Measurements from ENCODE around the gene ACSL3. TPM values are rescaled to one million over a fixed set of nuclear protein-coding genes. Genes with fewer than 3 reads are reported as not detected.

ACSL3 gene
- total and polyA plus RNA-seq, 2 experiments from 2014 or later: 48.6 to 61.5 TPM

GRCh38 chr2:222927600-222927999, 66.8 kb downstream of the ACSL3 start:
- no peak overlapping the region for H3K4me3 ChIP-seq
- WGBS, 2 experiments (ENCODE audit: low coverage in 1 of 2, low lambda C conversion rate in 2 of 2, missing lambda C conversion rate in 2 of 2): 81 to 88% methylated on average over 5 of the region's 5 CpGs
- no peaks in the 10 kb centered on the region for H3K4me1 ChIP-seq (ENCODE audit: insufficient read depth)
- TF ChIP-seq EZH2phosphoT487 (IDR thresholded peaks at IDR 0.05; ENCODE audit: insufficient read depth, low read depth): no peak
- TF ChIP-seq EZH2 (IDR thresholded peaks at IDR 0.05; ENCODE audit: insufficient read depth, poor library complexity, severe bottlenecking): no peak
- no peak overlapping the region for H2AFZ ChIP-seq
- H3K79me2 ChIP-seq (ENCODE audit: insufficient read depth): no peaks in the 10 kb centered on the region
- in situ Hi-C loops (cut with MboI): no loop called here
- H3K36me3 ChIP-seq (ENCODE audit: low read depth): peaks cover 24% of the 10 kb centered on the region; the same call in 1 of the 2 replicates
- no peaks in the 10 kb centered on the region for H3K9me2 ChIP-seq (ENCODE audit: insufficient read depth)
- H3F3A ChIP-seq (ENCODE audit: insufficient read depth): no peaks in the 10 kb centered on the region
- H4K20me1 ChIP-seq (ENCODE audit: insufficient read depth): no peaks in the 10 kb centered on the region
- H3K4me2 ChIP-seq (ENCODE audit: unreplicated experiment): no peak overlapping the region
- no peak overlapping the region for H3K9ac ChIP-seq
- H3K9me3 ChIP-seq (ENCODE audit: low read depth): no peaks in the 10 kb centered on the region
- no peaks in the 10 kb centered on the region for H3K27me3 ChIP-seq (replicated peaks; ENCODE audit: insufficient read depth)
- H3K27ac ChIP-seq: no peak overlapping the region
- DNase-seq: no peak

- Histone ChIP-seq H4K20me1 (ENCODE audit: insufficient read depth) (no peaks in the 10 kb centered on the region), H2AFZ (no peak overlapping the region), H3K36me3 (ENCODE audit: low read depth) (peaks cover 24% of the 10 kb centered on the region; the same call in 1 of the 2 replicates), H3K79me2 (ENCODE audit: insufficient read depth) (no peaks in the 10 kb centered on the region), H3K9ac (no peak overlapping the region), H3F3A (ENCODE audit: insufficient read depth) (no peaks in the 10 kb centered on the region), H3K4me1 (ENCODE audit: insufficient read depth) (no peaks in the 10 kb centered on the region), H3K4me2 (ENCODE audit: unreplicated experiment) (no peak overlapping the region), H3K27ac (no peak overlapping the region), H3K9me3 (ENCODE audit: low read depth) (no peaks in the 10 kb centered on the region), H3K9me2 (ENCODE audit: insufficient read depth) (no peaks in the 10 kb centered on the region), H3K4me3 (no peak overlapping the region), H3K27me3 (replicated peaks; ENCODE audit: insufficient read depth) (no peaks in the 10 kb centered on the region)
- DNase-seq: no peak
- 97 to 98% methylated on average over 6 of the region's 6 CpGs for WGBS, 2 experiments (ENCODE audit: low coverage in 1 of 2, low lambda C conversion rate in 2 of 2, missing lambda C conversion rate in 2 of 2)
- TF ChIP-seq EZH2phosphoT487 (IDR thresholded peaks at IDR 0.05; ENCODE audit: insufficient read depth, low read depth) (no peak), EZH2 (IDR thresholded peaks at IDR 0.05; ENCODE audit: insufficient read depth, poor library complexity, severe bottlenecking) (no peak)
- in situ Hi-C loops (cut with MboI): no loop called here
Observed at GRCh38 chr2:222928335-222928734, 67.5 kb downstream of the ACSL3 start.

- no peak for DNase-seq
- Histone ChIP-seq H3F3A (ENCODE audit: insufficient read depth) (0 out of 2 replicates have a peak, but pooled peaks cover 3% of the 10 kb centered on the region), H3K4me1 (ENCODE audit: insufficient read depth) (no peaks in the 10 kb centered on the region), H3K27ac (no peak overlapping the region), H3K9me2 (ENCODE audit: insufficient read depth) (no peaks in the 10 kb centered on the region), H3K9ac (no peak overlapping the region), H3K79me2 (ENCODE audit: insufficient read depth) (no peaks in the 10 kb centered on the region), H3K4me2 (ENCODE audit: unreplicated experiment) (no peak overlapping the region), H2AFZ (no peak overlapping the region), H3K36me3 (ENCODE audit: low read depth) (peaks cover 42% of the 10 kb centered on the region), H3K4me3 (no peak overlapping the region), H3K9me3 (ENCODE audit: low read depth) (no peaks in the 10 kb centered on the region), H3K27me3 (replicated peaks; ENCODE audit: insufficient read depth) (no peaks in the 10 kb centered on the region), H4K20me1 (ENCODE audit: insufficient read depth) (no peaks in the 10 kb centered on the region)
- TF ChIP-seq EZH2 (IDR thresholded peaks at IDR 0.05; ENCODE audit: insufficient read depth, poor library complexity, severe bottlenecking) (no peak), EZH2phosphoT487 (IDR thresholded peaks at IDR 0.05; ENCODE audit: insufficient read depth, low read depth) (no peak)
- WGBS, 2 experiments (ENCODE audit: low coverage in 1 of 2, low lambda C conversion rate in 2 of 2, missing lambda C conversion rate in 2 of 2): 96 to 98% methylated on average over 2 of the region's 2 CpGs
- in situ Hi-C loops (cut with MboI): no loop called here
Observed at GRCh38 chr2:222930862-222931261, 70.0 kb downstream of the ACSL3 start.

GRCh38 chr2:222931659-222932058, 70.8 kb downstream of the ACSL3 start:
- Histone ChIP-seq H3K4me1 (ENCODE audit: insufficient read depth) (no peaks in the 10 kb centered on the region), H3K4me2 (ENCODE audit: unreplicated experiment) (no peak overlapping the region), H3K27me3 (replicated peaks; ENCODE audit: insufficient read depth) (no peaks in the 10 kb centered on the region), H3K9me3 (ENCODE audit: low read depth) (no peaks in the 10 kb centered on the region), H2AFZ (no peak overlapping the region), H3K4me3 (no peak overlapping the region), H3K36me3 (ENCODE audit: low read depth) (peaks cover 46% of the 10 kb centered on the region), H3K79me2 (ENCODE audit: insufficient read depth) (no peaks in the 10 kb centered on the region), H3K27ac (no peak overlapping the region), H3K9ac (no peak overlapping the region), H3F3A (ENCODE audit: insufficient read depth) (0 out of 2 replicates have a peak, but pooled peaks cover 3% of the 10 kb centered on the region), H4K20me1 (ENCODE audit: insufficient read depth) (no peaks in the 10 kb centered on the region), H3K9me2 (ENCODE audit: insufficient read depth) (no peaks in the 10 kb centered on the region)
- no peak for TF ChIP-seq EZH2 (IDR thresholded peaks at IDR 0.05; ENCODE audit: insufficient read depth, poor library complexity, severe bottlenecking)
- no peak for TF ChIP-seq EZH2phosphoT487 (IDR thresholded peaks at IDR 0.05; ENCODE audit: insufficient read depth, low read depth)
- in situ Hi-C loops (cut with MboI): no loop called here
- DNase-seq: no peak
- WGBS, 2 experiments (ENCODE audit: low coverage in 1 of 2, low lambda C conversion rate in 2 of 2, missing lambda C conversion rate in 2 of 2): 96 to 98% methylated on average over 4 of the region's 4 CpGs

- WGBS, 2 experiments (ENCODE audit: low coverage in 1 of 2, low lambda C conversion rate in 2 of 2, missing lambda C conversion rate in 2 of 2): 95 to 99% methylated on average over 3 of the region's 3 CpGs
- Histone ChIP-seq H3K27me3 (replicated peaks; ENCODE audit: insufficient read depth) (no peaks in the 10 kb centered on the region), H3K79me2 (ENCODE audit: insufficient read depth) (no peaks in the 10 kb centered on the region), H3K9me2 (ENCODE audit: insufficient read depth) (no peaks in the 10 kb centered on the region), H3K4me3 (no peak overlapping the region), H3K9ac (no peak overlapping the region), H3K9me3 (ENCODE audit: low read depth) (no peaks in the 10 kb centered on the region), H2AFZ (no peak overlapping the region), H3K4me1 (ENCODE audit: insufficient read depth) (no peaks in the 10 kb centered on the region), H3K27ac (no peak overlapping the region), H4K20me1 (ENCODE audit: insufficient read depth) (no peaks in the 10 kb centered on the region), H3K4me2 (ENCODE audit: unreplicated experiment) (no peak overlapping the region), H3F3A (ENCODE audit: insufficient read depth) (0 out of 2 replicates have a peak, but pooled peaks cover 4% of the 10 kb centered on the region), H3K36me3 (ENCODE audit: low read depth) (peaks cover 46% of the 10 kb centered on the region)
- TF ChIP-seq EZH2phosphoT487 (IDR thresholded peaks at IDR 0.05; ENCODE audit: insufficient read depth, low read depth) (no peak), EZH2 (IDR thresholded peaks at IDR 0.05; ENCODE audit: insufficient read depth, poor library complexity, severe bottlenecking) (no peak)
- in situ Hi-C loops (cut with MboI): no loop called here
- no peak for DNase-seq
Observed at GRCh38 chr2:222933458-222933857, 72.6 kb downstream of the ACSL3 start.

Measured in GM23248 (cell line).